ENCODE data around the gene RAB7A.
"Not testable (repeated sequence)": the region's sequence is repeated elsewhere in the genome, so short reads cannot be mapped to it uniquely, and the experiment has no call there.

Gene RAB7A

DNA sequence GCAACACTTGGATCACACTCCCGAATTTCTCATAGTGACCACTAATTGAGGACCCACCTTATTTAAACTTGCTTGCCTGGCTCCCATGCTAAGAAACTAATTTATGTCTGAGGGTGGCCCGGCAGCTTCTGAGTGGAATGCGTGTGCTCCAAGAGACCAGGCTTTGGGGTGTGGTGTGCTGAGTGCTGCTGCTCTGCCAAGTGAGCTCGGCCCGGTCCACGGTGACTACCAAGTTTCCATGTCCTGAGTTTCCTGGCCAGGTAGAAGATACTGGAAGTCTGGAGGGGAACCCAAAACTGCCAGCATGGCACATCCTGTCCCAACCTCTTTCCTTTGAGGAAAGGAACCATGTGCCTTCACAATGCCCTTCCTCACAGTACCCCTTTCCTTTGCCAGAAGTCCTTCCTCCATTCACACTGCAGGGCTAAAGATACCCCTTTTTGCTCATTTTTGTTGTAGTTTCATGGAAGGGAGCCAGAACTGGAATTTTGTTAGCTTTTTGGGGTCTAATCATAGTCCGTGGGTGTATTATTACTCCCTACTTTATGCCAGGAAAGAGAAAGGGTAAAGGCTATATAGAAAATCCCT is 94.4 kb downstream of the RAB7A start:
- no peak for DNase-seq (ENCODE audit: low read depth)

GRCh38 chr3:128823008-128823407 is 97.0 kb downstream of the RAB7A start:
- no peak for DNase-seq (ENCODE audit: low read depth)

GRCh38 chr3:128823631-128824030 is 97.6 kb downstream of the RAB7A start:
- no peak for DNase-seq (ENCODE audit: low read depth)

- no peak for DNase-seq (ENCODE audit: low read depth)
Observed at GRCh38 chr3:128824132-128824850, 98.3 kb downstream of the RAB7A start.

DNA sequence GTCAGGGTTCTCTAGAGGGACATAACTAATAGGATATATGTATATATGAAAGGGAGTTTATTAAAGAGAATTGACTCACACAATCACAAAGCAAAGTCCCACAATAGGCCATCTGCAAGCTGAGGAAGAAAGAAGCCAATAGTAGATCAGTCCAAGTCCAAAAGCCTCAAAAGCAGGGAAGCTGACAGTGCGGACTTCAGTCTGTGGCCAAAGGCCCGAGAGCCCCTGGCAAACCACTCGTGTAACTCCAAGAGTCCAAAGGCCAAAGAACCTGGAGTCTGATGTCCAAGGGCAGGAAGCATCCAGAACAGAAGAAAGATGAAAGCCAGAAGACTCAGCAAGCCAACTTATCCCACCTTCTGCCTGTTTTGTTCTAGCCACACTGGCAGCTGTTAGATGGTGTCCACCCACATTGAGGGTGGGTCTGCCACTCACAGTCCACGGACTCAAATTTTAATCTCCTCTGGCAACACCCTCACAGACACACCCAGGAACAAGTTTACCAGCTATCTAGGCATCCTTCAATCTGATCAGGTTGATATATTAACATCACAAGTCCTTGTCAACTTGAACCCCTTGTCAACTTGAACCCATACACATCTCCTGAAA is 99.2 kb downstream of the RAB7A start:
- DNase-seq (ENCODE audit: low read depth) = no peak

DNA sequence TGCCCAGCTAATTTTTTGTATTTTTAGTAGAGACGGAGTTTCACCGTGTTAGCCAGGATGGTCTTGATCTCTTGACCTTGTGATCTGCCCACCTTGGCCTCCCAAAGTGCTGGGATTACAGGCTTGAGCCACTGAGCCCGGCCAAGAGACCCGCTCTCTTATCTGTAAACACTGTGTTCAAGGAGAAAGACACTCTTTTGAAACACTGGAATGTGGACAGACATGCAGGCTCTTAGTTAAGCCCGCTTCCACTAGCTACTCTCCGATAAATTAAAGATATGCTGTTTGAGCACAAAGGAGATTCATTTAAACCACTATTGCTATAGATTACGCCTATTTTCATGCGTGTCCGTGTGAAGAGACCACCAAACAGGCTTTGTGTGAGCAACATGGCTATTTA is 103.1 kb downstream of the RAB7A start:
- not testable (repeated sequence) for DNase-seq (ENCODE audit: low read depth)

DNA sequence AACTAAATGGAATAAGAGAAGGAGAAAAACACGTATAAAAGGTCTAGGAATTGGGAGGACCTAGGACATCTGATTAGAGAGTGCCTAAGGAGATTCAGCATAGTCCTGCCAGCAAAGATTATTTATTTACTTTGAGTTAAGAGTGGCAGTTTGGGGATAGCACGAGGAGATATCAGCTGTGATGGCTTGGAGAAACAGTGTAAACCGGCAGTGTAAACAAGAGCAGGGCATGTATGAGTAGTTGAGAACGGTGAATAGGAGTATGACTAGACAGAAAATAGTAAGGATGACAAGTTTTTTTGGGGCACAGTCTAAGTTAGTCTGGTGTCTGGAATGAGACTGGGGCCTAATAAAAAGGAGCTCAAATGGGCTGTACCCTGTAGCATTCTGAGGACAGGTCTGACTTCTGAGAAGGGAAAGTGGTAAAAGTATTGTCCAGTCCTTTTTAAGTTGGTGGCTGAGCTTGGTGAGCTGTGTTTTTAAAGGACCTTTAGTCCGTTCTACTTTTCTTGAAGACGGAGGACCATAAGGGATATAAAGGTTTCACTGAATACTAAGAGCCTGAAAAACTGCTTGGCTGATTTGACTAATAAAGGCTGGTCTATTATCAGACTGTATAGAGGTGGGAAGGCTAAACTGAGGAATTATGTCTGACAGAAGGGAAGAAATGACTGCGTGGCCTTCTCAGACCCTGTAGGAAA is 104.1 kb downstream of the RAB7A start:
- DNase-seq (ENCODE audit: low read depth) = not testable (repeated sequence)

DNA sequence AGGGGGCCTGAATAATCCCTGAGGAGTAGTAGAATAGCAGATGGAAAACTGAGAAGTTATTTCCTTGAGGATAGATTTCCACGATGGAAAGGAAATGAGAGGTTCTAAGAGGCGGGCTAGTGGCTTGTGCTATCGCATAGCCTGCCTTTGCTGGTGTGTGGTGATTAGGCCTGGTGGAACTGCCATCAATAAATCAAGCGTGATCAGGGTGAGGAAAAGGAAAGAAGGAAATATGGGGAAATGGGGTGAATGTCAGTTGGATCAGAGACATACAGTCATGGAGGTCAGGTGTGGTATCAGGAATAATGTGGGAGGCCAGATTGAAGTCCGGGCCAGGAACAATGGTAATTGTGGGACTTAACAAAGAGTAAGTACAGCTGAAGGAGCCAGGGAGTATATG is 104.8 kb downstream of the RAB7A start:
- not testable (repeated sequence) for DNase-seq (ENCODE audit: low read depth)

- not testable (repeated sequence) for DNase-seq (ENCODE audit: low read depth)
Observed at GRCh38 chr3:128832979-128833378, 107.0 kb downstream of the RAB7A start.

DNA sequence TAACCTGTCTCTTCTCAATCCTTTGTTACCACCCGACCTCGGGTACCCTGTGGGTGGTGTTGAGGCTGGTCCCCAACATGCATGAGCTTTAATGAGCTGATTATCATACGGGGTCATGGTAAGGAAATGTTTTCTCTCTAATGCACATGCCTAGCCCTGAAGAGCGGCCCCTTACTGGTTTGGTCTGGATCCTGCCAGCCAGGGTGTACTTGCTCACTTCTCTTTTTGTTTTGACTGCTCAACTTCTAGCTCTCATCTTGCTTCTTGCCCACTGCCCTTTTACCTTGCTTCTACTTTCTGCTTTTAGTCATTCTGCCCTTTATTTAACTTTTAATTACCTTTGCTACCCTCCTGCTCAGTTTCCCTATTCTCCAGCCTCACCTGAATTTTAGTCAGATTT is 109.1 kb downstream of the RAB7A start:
- no peak for DNase-seq (ENCODE audit: low read depth)

GRCh38 chr3:128841926-128842920 is 116.2 kb downstream of the RAB7A start:
- no peak for DNase-seq (ENCODE audit: low read depth)

DNA sequence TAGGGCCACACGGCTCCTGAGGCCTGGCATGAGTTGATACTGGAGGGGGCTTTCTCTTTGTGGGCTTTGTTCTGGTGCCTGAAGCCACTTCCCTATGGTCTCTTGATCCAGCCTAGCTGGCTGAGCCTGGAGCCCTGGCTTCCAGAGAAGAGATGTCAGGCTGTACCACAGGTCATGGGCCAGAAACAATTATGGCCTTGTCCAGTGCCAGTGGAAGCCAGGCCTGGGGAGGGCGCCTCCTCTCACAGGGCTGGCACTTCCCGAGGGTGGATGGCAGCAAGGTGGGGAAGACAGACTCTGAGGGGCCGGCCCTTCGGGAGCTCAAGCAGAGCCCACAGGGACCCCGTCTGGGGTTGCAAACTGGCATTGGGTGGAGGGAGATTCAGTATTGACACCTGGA is 118.5 kb downstream of the RAB7A start:
- no peak for DNase-seq (ENCODE audit: low read depth)

- DNase-seq (ENCODE audit: low read depth) = no peak
Observed at GRCh38 chr3:128845119-128845777, 119.3 kb downstream of the RAB7A start.

- peak; percentile 71 for DNase-seq (ENCODE audit: low read depth)
Observed at GRCh38 chr3:128845778-128846485, 119.9 kb downstream of the RAB7A start.

DNA sequence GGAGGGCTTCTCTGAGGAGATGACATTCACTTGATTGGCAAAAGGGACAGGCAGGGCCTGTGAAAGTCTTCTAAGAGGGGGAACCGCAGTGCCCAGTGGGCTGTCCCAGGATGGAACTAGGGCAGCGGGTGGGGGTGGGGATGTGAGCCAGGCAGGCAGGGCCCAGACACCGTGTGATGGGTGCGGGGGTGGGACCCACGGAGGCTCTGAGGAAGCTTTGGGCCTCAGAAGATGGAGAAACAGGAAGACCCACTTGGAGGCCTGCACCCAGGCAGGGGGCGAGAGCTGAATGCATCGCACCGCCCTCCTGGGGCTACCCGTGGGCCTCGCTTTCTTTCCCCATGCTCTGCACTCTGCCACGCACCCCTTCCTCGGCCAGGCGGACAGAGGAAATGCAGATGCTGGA is 120.5 kb downstream of the RAB7A start:
- DNase-seq (ENCODE audit: low read depth) = no peak

DNA sequence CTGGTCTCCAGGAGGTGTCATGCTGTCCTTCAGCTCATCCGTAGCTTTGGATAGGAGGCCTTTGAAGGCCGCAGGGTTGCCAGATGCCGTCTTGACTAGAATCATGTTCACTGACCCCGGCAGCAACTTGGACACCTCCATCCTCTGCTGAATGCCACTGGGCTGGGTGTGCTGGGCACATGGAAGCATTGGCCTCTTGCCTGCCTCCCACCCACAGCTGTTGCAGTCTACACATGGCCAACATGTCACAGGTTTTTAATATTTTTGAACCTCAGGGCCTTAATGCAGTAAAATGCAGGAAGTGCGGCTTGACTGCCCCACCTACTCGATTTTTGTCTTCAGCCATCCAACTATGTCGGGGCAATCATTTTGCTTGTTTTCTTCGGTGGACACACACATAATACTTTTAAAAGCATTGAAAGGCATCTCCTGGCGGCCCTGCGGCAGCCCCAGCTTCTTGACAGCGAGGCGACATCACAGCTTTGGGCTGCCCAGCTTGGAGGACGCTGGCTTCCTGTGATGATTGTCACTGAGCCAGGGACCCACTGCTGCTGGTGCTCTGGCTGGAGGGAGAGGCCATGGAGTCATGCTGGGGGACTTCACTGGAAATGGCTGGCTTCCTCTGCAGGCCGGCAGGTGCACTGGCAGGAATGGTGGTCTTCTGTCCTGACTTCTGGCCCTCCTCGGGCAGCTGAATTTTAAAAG is 121.8 kb downstream of the RAB7A start:
- no peak for DNase-seq (ENCODE audit: low read depth)

DNA sequence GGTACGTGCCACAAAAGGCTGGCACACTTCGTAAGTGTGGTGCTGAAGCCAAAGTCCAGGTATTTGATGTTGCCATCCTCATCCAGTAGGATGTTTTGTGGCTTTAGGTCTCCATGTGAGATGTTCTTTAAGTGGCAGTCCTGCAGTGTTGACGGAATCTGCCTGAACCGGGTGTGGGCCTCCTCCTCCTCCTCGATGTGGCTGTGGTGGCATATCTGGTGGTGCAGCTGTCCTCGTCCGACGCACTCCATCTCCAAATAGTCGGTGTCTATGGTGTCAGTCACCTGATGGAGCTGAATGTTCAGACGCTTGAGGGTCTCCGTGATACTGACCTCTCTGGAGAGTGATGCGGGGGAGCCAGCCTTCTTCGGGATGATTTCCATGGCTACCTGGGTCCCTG is 123.0 kb downstream of the RAB7A start:
- no peak for DNase-seq (ENCODE audit: low read depth)

GRCh38 chr3:128849911-128850455 is 124.0 kb downstream of the RAB7A start:
- DNase-seq (ENCODE audit: low read depth) = no peak

DNA sequence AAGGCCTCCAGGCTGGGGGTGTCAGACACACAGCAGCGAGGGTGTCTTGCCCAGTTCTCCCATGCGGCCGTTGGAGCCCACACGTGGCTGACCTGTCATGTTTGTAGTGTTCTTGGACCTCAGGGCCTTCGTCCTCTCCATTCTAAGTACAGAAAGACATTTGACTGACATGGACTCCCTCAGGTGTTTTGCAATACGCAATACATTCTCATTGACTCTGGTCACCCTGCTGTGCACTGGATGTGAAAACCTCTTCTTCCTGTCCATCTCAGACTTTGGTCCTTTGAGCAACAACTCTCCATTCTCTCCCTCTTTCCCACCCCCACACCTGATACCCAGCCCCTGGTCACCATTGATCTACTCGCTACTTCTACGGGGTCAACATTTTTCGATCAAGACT is 124.6 kb downstream of the RAB7A start:
- no peak for DNase-seq (ENCODE audit: low read depth)

DNA sequence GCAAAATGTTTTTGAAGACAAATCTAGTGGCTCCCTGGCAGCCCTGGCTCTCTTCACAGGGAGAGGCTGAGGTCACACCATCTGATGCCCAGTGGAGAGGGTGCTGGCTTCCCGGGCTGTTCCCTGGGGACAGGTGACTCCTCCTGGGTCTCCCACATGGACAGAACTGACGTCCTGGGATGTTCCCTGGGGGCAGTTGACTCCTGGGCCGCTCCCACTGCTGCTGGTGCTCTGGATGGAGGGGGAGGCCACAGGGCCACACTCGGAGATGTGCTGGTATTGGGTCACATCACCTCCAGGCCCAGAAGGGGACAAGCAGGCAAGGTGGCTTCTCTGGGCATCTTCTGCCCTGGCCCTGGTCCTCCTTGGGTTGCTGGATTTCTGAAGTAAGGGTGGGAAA is 125.6 kb downstream of the RAB7A start:
- no peak for DNase-seq (ENCODE audit: low read depth)

Data from activated gamma-delta T cell treated with anti-CD3 and anti-CD28 coated beads, Interleukin-2, amount 50 U/mL, for 16 hours (primary cell).